ENCODE measurements around the gene PPP1R14B.

PPP1R14B gene

DNA sequence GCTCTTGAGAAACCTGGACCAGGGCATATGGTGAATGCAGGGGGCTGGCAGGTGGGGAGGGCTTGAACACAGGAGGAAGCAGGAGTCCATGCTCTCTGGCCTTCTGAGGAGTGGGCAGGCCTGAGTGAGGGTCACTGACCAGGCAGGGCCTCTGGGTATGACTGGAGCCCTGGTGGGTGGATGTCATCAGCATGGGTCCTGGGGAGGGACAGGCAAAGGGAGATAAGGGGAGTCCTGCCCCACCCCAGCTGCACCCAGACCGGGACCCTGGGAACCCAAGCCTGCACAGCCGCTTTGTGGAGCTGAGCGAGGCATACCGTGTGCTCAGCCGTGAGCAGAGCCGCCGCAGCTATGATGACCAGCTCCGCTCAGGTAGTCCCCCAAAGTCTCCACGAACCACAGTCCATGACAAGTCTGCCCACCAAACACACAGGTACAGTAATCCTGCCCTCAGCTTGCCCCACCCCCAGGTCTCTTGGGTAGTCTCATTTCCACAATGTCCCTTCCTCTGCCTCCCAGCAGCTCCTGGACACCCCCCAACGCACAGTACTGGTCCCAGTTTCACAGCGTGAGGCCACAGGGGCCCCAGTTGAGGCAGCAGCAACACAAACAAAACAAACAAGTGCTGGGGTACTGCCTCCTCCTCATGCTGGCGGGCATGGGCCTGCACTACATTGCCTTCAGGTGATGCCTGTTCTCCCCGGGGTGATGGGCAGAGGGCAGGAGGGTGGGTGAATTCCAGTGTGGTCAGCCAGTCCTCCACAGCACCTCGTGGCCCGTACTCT lies 14.4 kb downstream of the PPP1R14B start:
- Histone ChIP-seq H3K4me3 (no peak overlapping the region), H3K4me1 (peaks cover 14% of the 10 kb centered on the region), H3K9me3 (no peaks in the 10 kb centered on the region), H3K36me3 (replicated peaks) (peaks cover 3% of the 10 kb centered on the region), H3K27me3 (ENCODE audit: low read depth) (no peaks in the 10 kb centered on the region)
- in situ Hi-C loops (cut with MboI; ENCODE audit: low sequenced_read_pairs) = no loop called here
- DNase-seq (ENCODE audit: low spot score in 2 of 2) = no peak

DNA sequence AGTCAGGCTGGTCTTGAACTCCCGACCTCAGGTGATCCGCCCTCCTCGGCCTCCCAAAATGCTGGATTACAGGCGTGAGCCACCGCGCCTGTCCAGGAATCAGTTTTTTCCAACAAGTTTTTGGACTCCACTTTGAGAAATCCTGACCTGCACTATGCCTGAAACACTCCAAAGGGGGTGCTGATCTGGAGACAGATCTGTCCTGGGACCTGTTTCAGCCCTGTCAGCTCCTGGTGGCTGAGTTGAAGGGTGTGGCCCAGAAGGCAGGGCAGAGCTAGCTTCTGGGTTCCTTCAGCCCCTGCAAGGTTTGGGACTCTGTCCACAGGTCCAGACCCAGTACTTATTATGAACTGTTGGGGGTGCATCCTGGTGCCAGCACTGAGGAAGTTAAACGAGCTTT lies 15.2 kb downstream of the PPP1R14B start:
- no peak for DNase-seq (ENCODE audit: low spot score in 2 of 2)
- Histone ChIP-seq H3K27me3 (ENCODE audit: low read depth) (no peaks in the 10 kb centered on the region), H3K9me3 (no peaks in the 10 kb centered on the region), H3K4me1 (peaks cover 14% of the 10 kb centered on the region), H3K36me3 (replicated peaks) (no peaks in the 10 kb centered on the region; the same call in 1 of the 2 replicates), H3K4me3 (no peak overlapping the region)
- in situ Hi-C loops (cut with MboI; ENCODE audit: low sequenced_read_pairs) = no loop called here

DNA sequence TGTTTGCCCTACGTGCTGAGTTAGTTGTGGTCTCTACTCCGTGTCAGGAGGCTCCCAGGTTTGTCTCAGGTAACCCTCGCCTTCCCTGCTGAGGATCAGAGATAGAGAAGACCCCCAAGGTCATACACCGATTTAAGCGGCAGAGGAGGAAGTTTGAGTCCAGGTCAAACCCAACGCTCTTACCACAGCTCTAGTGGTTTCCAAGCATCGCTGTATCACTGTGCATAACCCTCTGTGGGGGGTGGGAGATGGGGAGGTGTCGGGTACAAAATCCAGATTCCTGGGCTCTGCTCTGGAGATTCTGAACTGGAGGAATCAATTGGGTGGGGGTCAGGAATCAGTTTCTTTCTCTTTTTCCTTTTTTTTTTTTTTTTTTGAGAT lies 15.8 kb downstream of the PPP1R14B start:
- Histone ChIP-seq H3K36me3 (replicated peaks) (no peaks in the 10 kb centered on the region; the same call in 1 of the 2 replicates), H3K4me3 (peak overlapping the region; percentile 76), H3K9me3 (no peaks in the 10 kb centered on the region), H3K4me1 (peaks cover 14% of the 10 kb centered on the region), H3K27me3 (ENCODE audit: low read depth) (no peaks in the 10 kb centered on the region)
- in situ Hi-C loops (cut with MboI; ENCODE audit: low sequenced_read_pairs) = no loop called here
- no peak for DNase-seq (ENCODE audit: low spot score in 2 of 2)

DNA sequence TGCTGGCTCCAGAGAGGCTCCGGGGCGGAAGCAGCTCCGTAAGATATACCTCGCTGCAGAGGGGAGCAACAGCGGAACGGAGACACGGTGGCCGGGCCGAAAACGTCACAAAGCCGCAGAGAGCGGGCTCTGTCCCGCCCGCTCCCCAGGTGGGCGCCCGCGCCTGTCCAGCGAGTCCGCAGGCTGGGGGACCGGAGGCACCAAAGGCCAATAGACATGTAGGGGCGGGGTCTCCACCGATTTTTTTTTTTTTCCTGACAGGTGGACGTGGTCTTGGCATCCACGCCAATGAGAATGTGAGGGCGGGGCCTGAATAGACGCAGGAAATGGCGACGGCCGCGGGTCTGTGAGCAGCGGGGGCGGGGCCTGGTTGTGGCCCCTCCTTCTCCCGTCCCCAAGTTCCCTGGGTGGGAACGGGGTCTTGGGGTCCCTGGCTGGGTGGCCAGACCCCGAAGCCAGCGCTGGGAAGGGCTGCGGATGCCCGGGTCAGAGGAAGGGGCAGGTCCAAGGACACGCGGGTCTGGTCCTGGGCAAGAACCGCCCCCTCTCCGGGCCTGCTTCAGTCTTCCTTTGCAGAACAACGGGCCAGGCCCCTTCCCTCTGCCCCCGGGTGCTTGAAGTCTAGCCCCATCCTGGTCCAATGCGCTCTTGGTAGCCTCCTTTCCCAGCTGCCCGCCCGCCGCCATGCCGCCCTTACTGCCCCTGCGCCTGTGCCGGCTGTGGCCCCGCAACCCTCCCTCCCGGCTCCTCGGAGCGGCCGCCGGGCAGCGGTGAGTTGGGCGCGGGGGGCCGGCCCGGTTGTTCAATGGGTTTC lies 16.4 kb downstream of the PPP1R14B start, which contains the start of gene DNAJC4:
TSS of gene DNAJC4 (plus strand) at position 378 of the 814 bp plus-strand sequence. CDS start at position 685, 307 bp downstream.
- H3K9me3 ChIP-seq = no peaks in the 10 kb centered on the region
- in situ Hi-C loops (cut with MboI; ENCODE audit: low sequenced_read_pairs) = no loop called here
- peak; percentile 91 to 97 for DNase-seq (ENCODE audit: low spot score in 2 of 2)
- peaks cover 13% of the 10 kb centered on the region for H3K4me1 ChIP-seq
- H3K27me3 ChIP-seq (ENCODE audit: low read depth) = no peaks in the 10 kb centered on the region
- H3K4me3 ChIP-seq = peak within 1 kb of the TSS; percentile 76
- no peaks in the 10 kb centered on the region for H3K36me3 ChIP-seq (replicated peaks)

DNA sequence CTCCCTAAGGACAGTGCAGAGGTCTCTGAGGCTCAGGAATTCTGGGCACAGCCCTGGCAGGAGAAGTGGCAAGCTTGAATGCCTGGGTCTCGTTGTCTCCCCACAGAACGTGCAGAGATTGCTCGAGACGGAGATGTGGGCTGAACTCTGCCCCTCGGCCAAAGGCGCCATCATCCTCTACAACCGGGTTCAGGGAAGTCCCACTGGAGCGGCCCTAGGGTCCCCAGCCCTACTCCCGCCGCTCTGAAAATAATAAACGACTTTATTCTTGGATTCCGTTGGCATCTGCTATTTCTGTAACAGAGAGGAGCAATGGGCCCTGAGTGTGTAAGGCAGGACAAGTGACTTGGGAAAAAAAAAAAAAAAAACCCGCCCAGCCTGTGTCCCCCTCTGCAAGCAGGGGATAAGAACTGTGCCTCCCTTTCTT lies 17.0 kb downstream of the PPP1R14B start:
- Histone ChIP-seq H3K4me3 (peak overlapping the region; percentile 76), H3K9me3 (no peaks in the 10 kb centered on the region), H3K36me3 (replicated peaks) (no peaks in the 10 kb centered on the region), H3K27me3 (ENCODE audit: low read depth) (no peaks in the 10 kb centered on the region), H3K4me1 (peaks cover 13% of the 10 kb centered on the region)
- no peak for DNase-seq (ENCODE audit: low spot score in 2 of 2)
- in situ Hi-C loops (cut with MboI; ENCODE audit: low sequenced_read_pairs) = no loop called here

DNA sequence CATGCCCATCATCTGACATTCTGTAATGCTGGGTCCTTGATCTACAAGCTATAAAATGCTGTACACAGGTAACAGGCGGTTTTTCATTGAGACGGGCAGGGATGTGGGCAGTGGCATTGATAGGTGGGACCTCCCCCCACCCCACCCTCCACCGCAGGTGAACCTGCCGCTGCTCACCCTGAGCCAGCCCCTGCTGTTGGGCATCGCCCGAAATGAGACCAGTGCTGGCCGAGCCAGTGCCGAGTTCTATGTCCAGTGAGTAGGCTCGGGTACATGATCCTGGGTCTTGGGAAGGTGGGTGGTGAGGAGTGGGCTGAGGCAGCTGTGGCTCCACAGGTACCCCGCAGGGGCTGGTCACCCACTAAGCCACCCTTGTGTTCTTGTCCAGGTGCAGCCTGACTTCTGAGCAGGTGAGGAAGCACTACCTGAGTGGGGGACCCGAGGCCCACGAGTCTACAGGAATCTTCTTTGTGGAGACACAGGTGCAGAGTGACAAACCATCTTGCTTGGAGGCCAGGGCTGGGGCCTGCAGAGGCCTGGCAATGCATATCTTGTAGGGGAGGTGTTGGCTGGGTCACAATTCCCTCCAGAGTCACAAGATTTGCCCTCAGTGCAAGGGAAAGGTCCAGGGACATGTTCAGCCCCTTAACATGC lies 17.5 kb downstream of the PPP1R14B start:
- H3K4me3 ChIP-seq = no peak overlapping the region
- H3K9me3 ChIP-seq = no peaks in the 10 kb centered on the region
- DNase-seq (ENCODE audit: low spot score in 2 of 2) = no peak
- H3K27me3 ChIP-seq (ENCODE audit: low read depth) = no peaks in the 10 kb centered on the region
- H3K36me3 ChIP-seq (replicated peaks) = no peaks in the 10 kb centered on the region
- H3K4me1 ChIP-seq = peaks cover 13% of the 10 kb centered on the region
- in situ Hi-C loops (cut with MboI; ENCODE audit: low sequenced_read_pairs) = no loop called here

DNA sequence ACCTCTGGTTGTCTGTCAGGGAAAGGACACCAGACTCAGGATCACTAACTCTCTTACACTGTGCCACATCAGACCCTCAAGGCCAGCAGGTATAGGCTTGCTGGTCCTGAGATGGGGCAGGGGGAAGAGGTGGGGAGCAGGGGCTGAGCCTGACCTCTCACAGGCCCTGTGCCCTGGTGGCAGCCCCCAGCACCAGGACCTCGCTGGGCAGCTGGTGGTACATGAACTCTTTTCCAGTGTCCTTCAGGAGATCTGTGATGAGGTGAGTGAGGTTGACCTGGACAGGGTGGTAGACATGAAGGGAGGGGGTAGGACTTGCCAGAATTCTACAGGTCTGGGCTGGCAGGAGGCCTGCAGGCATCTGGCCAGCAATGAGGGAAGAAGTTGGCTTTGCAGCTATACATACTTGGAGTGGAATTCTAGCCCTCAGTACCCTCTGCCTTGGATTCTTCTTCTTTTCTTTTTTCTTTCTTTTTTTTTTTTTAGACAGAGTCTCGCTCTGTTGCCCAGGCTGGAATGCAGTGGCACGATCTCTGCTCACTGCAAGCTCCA lies 19.3 kb downstream of the PPP1R14B start:
- in situ Hi-C loops (cut with MboI; ENCODE audit: low sequenced_read_pairs) = no loop called here

DNA sequence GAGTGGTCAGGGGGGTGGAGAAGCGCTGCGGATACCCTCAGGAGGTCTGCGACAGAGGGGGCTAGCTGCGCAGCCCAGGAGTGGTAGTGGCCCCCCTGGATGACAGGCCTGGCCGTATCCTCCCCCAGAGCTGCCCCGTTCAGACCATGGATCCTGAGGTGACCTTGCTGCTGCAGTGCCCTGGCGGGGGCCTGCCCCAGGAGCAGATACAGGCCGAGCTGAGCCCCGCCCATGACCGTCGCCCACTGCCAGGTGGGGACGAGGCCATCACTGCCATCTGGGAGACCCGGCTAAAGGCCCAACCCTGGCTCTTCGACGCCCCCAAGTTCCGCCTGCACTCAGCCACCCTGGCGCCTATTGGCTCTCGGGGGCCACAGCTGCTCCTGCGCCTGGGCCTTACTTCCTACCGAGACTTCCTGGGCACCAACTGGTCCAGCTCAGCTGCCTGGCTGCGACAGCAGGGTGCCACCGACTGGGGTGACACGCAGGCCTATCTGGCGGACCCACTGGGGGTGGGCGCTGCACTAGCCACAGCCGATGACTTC lies 20.2 kb downstream of the PPP1R14B start:
- in situ Hi-C loops (cut with MboI; ENCODE audit: low sequenced_read_pairs) = no loop called here
- Histone ChIP-seq H3K36me3 (replicated peaks) (peaks cover 9% of the 10 kb centered on the region), H3K4me1 (peaks cover 6% of the 10 kb centered on the region; the same call in 1 of the 2 replicates), H3K27me3 (ENCODE audit: low read depth) (no peaks in the 10 kb centered on the region), H3K4me3 (peak overlapping the region; percentile 79), H3K9me3 (no peaks in the 10 kb centered on the region)
- peak in 1 of 2 experiments; percentile 54 for DNase-seq (ENCODE audit: low spot score in 2 of 2)

More for the DNA sequence above, 19.3 kb downstream of the PPP1R14B start:
- Histone ChIP-seq H3K4me1 (peaks cover 6% of the 10 kb centered on the region; the same call in 1 of the 2 replicates), H3K27me3 (ENCODE audit: low read depth) (no peaks in the 10 kb centered on the region), H3K9me3 (no peaks in the 10 kb centered on the region), H3K36me3 (replicated peaks) (peaks cover 9% of the 10 kb centered on the region), H3K4me3 (peak overlapping the region; percentile 79)
- no peak for DNase-seq (ENCODE audit: low spot score in 2 of 2)

DNA sequence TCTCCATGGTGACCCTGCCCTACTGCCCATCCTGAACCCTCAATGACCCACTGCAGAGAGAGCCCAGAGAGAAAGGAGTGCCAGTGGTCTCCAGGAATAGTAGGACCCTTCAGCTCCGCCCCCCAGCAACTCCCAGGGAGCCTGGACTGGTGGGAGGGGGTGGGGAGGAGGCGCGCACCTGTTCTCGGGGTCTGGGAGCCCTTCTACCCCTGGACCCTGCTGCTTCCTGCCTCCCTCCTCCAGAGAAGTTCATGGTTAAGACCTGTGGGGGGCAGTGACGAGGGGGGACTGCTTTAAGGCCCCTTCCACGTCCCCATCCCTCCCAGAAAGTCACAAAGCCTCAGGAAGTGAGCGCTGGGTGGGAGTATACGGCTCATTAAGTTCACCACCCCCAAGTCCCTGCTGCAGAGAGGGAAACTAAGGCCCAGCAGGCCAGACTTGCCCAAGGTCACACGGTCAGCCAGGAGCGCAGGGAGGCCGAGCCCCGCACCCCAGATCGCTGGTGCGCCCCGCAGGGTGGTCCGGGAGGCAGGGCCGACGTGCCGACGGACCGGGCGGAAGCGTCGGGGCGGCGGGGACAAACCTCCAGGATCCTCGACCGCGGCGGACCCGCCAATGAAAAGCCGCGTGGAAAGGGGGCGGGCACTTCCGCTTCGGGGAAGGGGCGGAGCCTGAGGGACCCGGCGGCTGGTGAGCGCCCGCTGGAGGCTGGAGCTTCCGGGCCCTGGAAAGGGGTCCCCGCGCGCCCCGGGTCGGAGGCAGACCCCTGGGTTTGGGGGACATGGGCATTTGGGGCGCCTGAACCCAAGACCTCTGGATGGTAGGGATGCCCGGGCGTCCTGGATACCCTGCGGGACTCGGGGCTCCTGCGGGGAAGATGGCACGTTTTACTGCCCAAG lies 20.9 kb downstream of the PPP1R14B start, which contains the start of the genes NUDT22 and TRPT1:
TSS of gene NUDT22 (plus strand) at position 667 of the 899 bp plus-strand sequence. CDS start 379 bp downstream, outside the sequence.
TSS of gene TRPT1 (minus strand) at position 579 of the 899 bp plus-strand sequence. CDS start at position 253, 326 bp downstream.
- peaks cover 13% of the 10 kb centered on the region for H3K36me3 ChIP-seq (replicated peaks)
- in situ Hi-C loops (cut with MboI; ENCODE audit: low sequenced_read_pairs) = no loop called here
- peak; percentile 86 to 95 for DNase-seq (ENCODE audit: low spot score in 2 of 2)
- no peaks in the 10 kb centered on the region for H3K27me3 ChIP-seq (ENCODE audit: low read depth)
- peaks cover 6% of the 10 kb centered on the region; the same call in 1 of the 2 replicates for H3K4me1 ChIP-seq
- peak within 1 kb of the TSS; percentile 79 for H3K4me3 ChIP-seq
- H3K9me3 ChIP-seq = no peaks in the 10 kb centered on the region

DNA sequence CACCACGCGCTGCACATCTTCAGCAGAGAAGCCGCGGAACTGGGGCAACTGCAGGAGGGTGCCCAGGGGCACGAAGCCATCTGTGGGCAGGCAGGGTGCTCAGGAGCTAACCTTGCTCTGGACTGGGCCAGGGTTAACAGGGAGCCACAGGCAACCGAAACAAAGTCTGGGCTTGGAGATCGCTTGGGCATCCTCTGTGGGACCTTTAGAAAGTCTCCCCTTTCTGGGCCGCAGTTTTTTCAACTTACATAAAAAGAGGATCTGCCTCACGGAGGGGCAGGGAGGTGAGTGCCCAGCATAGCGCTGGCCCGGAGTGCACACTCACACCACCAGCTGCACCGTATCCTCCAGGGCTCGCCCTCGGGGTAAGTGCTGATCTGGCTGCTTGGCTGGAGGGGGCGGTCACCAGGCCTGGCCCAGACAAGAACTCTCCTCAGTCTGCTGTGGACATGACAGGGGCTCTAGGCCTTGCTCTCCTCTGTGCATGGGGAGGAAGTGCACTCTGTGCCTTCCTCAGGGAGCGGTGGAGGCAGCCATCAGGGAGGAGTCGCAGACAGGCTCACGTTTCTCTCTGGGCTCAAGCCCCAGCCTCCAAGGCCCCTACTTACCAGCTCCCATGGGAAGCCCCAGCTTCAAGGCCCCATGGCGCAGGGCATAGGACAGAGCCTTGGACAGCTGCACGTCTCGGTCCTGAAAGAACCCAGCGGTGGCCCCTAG lies 21.7 kb downstream of the PPP1R14B start:
- Histone ChIP-seq H3K4me3 (peak overlapping the region; percentile 79), H3K27me3 (ENCODE audit: low read depth) (no peaks in the 10 kb centered on the region), H3K4me1 (peaks cover 6% of the 10 kb centered on the region; the same call in 1 of the 2 replicates), H3K36me3 (replicated peaks) (peaks cover 13% of the 10 kb centered on the region), H3K9me3 (no peaks in the 10 kb centered on the region)
- in situ Hi-C loops (cut with MboI; ENCODE audit: low sequenced_read_pairs) = no loop called here
- no peak for DNase-seq (ENCODE audit: low spot score in 2 of 2)

DNA sequence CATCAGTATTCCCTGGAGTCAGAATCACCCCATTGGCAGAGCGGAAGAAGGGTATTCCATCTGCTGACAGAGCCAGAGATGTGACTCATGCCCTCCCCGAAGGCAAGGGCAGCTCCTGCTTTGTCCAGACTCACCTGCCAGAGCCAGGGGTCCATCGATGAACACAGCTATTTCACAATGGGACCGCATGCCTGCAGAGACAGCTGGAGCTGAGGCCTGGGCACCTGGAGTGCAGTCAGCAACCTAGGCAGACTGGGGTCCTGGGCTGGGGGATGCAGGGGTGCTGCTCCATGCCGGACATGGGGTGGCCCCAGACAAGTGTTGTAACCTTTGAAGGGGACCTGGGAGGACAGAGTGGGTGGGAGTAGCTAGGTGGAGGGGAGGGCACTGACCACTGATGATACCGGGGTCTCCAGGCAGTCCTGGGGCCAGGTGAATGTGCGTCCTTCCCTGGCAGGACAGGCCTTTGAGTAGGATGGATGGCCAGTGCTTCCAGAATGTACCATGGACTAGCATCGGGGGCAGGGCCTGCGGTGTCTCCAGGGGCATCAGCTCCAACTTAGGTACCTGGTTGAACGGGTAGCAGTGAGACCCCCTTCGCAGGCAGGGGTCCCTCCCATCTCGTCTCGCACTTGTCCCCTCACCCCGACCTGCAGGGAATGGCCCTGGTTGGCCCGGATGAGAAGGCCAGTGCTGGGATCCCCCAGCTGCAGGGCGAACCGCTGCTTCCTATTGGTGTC lies 22.4 kb downstream of the PPP1R14B start:
- DNase-seq (ENCODE audit: low spot score in 2 of 2) = no peak
- in situ Hi-C loops (cut with MboI; ENCODE audit: low sequenced_read_pairs) = no loop called here
- Histone ChIP-seq H3K36me3 (replicated peaks) (peaks cover 13% of the 10 kb centered on the region), H3K9me3 (no peaks in the 10 kb centered on the region), H3K27me3 (ENCODE audit: low read depth) (no peaks in the 10 kb centered on the region), H3K4me1 (peaks cover 3% of the 10 kb centered on the region; the same call in 1 of the 2 replicates), H3K4me3 (no peak overlapping the region)

All from HAP-1 (cell line).